ENCODE results near the gene TNPO3.

- TF ChIP-seq CTCF (conservative IDR thresholded peaks at IDR 0.05; ENCODE audit: low read length) (no peak), EZH2phosphoT487 (IDR thresholded peaks at IDR 0.05; ENCODE audit: borderline replicate concordance, low read depth, low read length) (no peak)
Measured at GRCh38 chr7:129090300-129090907, 35.5 kb upstream of the TNPO3 start.
